C1 segment of cervical spinal cord (tissue), 14 donors: ENCODE results near the gene WDCP.
"Not testable (repeated sequence)": the region's sequence is repeated elsewhere in the genome, so short reads cannot be mapped to it uniquely, and the experiment has no call there.

ENCODE experiments used
- DNase-seq, 14 donors: peaks; one replicate each; lab custom pipeline; 2025; lab: John Stamatoyannopoulos, UW

Gene WDCP

GRCh38 chr2:24022324-24022974 is 24.7 kb downstream of the WDCP start:
- DNase-seq = no peak

GRCh38 chr2:24021122-24021998 is 25.8 kb downstream of the WDCP start:
- no peak for DNase-seq

GRCh38 chr2:24020244-24020643 is 26.9 kb downstream of the WDCP start:
- no peak for DNase-seq

GRCh38 chr2:24019729-24020128 is 27.5 kb downstream of the WDCP start:
- no peak for DNase-seq

GRCh38 chr2:24018241-24018640 is 28.9 kb downstream of the WDCP start:
- DNase-seq = no peak

- no peak for DNase-seq
Measured at GRCh38 chr2:24017711-24018110, 29.5 kb downstream of the WDCP start.

GRCh38 chr2:24016853-24017703 is 30.1 kb downstream of the WDCP start:
- DNase-seq = no peak

GRCh38 chr2:24016376-24016761 is 30.8 kb downstream of the WDCP start:
- DNase-seq = no peak

- no peak for DNase-seq
Measured at GRCh38 chr2:24015562-24016375, 31.4 kb downstream of the WDCP start.

GRCh38 chr2:24014902-24015301 is 32.3 kb downstream of the WDCP start:
- not testable (repeated sequence) for DNase-seq

- no peak for DNase-seq
Measured at GRCh38 chr2:24012521-24013188, 34.5 kb downstream of the WDCP start.

GRCh38 chr2:24011250-24012104 is 35.7 kb downstream of the WDCP start:
- DNase-seq = no peak

GRCh38 chr2:24010477-24011249 is 36.5 kb downstream of the WDCP start:
- DNase-seq = no peak

- no peak for DNase-seq
Measured at GRCh38 chr2:24009680-24010476, 37.3 kb downstream of the WDCP start, which contains the start of gene MFSD2B. TSS of gene MFSD2B (plus strand) at chr2:24010085. CDS start at chr2:24010097, 12 bp downstream.

- no peak for DNase-seq
Measured at GRCh38 chr2:24009367-24009679, 37.9 kb downstream of the WDCP start.

- DNase-seq = no peak
Measured at GRCh38 chr2:24008672-24009366, 38.4 kb downstream of the WDCP start.

GRCh38 chr2:24007693-24008092 is 39.5 kb downstream of the WDCP start:
- DNase-seq = no peak

- DNase-seq = no peak
Measured at GRCh38 chr2:23994567-23994966, 52.6 kb downstream of the WDCP start.
